GM12865 (cell line): ENCODE results near the gene CMC2.

Experiments
- DNase-seq: peaks from one replicate; pipeline ENCODE4 v3.0.0; 2010; ENCODE audit warnings: low read depth
- H3K4me3 ChIP-seq: 2 replicates; pipeline ENCODE4 v1.5.1; 2011; ENCODE audit warnings: mild to moderate bottlenecking, low read depth, low read length, control low read depth
- CTCF ChIP-seq: IDR thresholded peaks from 2 replicates; pipeline ENCODE4 v1.5.1; 2011; ENCODE audit warnings: low read length, control low read depth, low read depth, inconsistent platforms; ENCODE audit not compliant: insufficient read depth; ENCODE audit errors: missing control alignments

CMC2 gene

DNA sequence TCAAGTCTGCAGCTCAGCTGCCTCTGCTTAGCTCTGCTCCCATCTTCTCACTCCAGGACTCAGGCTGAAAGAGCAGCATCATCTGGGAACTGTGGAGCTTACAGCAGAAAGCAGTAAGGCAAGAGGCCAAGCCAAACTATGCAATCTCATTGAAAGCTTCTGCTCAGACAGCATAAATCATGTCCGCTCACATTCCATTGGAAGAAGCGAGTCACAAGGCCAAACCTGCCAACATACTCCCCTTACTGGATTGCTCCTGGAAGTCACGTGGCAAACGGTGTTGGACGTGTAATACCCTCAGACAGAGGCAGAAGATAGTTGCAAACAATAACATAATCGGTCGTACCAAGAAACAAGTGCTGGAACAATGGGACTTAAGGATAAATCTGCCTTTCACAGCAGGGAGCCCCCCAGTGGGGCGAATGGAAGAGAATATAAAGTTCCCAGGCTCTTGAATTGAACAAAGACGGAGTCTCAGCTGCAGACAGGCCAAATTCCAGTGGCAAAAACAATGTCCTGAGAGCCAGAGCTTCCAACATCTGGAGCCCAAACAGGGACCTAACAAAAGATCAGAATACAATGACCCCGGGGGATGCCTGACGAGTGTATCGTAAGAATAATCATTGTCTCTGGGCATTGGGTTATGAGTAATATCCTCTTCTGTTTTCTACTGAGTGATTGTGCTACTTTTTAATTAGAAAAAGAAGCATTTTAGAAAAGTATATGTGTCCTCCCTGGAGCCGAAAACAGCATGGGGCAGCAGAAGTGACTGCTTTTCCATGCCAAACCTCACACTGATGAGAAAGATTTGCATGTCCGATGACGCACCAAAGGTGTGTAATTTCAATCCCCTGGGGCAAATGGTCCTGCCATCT is 68.4 kb downstream of the CMC2 start:
- DNase-seq = no peak
- no peak overlapping the region for H3K4me3 ChIP-seq
- TF ChIP-seq CTCF = no peak

GRCh38 chr16:80936410-80936809 is 70.3 kb downstream of the CMC2 start:
- no peak for TF ChIP-seq CTCF
- no peak for DNase-seq
- no peak overlapping the region for H3K4me3 ChIP-seq

DNA sequence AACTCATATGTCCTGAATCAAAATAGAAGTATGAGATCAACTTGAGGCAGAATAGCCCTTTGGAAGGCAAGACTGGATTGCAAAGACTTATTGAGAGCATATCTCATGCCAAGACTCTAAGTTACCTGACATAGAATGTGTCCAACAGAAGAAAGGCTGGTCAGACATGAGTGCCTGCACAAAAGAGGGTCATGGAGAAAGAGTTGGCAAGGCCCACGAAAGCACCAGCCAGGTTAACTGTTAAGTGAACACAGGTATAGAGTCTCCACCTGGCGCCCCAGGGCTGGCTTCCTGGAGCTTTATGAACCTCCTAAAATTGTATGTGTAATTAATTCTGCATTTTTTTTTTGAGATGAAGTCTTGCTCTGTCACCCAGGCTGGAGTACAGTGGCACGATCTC is 71.0 kb downstream of the CMC2 start:
- DNase-seq = no peak
- no peak for TF ChIP-seq CTCF

DNA sequence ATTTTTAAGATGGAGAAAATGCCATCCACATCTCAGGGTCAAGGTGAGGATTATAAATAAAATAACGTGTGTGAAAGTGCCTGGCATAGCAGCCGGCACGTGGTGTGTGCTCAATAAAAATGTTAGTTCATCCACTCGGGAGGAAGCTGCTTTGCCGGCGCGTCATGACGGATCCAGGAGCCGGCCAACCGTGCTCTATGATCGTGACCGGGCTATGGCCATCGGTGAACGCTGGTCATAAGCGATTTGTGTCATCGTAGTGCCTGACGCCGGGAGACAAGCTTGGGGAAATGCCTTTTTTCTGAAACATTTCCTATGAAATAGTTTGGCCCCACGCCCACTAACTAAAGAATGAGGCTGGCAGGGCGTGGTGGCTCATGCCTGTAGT is 74.0 kb downstream of the CMC2 start:
- H3K4me3 ChIP-seq = no peak overlapping the region
- no peak for DNase-seq
- TF ChIP-seq CTCF = no peak

More for the DNA sequence above, 71.0 kb downstream of the CMC2 start:
- H3K4me3 ChIP-seq = no peak overlapping the region

DNA sequence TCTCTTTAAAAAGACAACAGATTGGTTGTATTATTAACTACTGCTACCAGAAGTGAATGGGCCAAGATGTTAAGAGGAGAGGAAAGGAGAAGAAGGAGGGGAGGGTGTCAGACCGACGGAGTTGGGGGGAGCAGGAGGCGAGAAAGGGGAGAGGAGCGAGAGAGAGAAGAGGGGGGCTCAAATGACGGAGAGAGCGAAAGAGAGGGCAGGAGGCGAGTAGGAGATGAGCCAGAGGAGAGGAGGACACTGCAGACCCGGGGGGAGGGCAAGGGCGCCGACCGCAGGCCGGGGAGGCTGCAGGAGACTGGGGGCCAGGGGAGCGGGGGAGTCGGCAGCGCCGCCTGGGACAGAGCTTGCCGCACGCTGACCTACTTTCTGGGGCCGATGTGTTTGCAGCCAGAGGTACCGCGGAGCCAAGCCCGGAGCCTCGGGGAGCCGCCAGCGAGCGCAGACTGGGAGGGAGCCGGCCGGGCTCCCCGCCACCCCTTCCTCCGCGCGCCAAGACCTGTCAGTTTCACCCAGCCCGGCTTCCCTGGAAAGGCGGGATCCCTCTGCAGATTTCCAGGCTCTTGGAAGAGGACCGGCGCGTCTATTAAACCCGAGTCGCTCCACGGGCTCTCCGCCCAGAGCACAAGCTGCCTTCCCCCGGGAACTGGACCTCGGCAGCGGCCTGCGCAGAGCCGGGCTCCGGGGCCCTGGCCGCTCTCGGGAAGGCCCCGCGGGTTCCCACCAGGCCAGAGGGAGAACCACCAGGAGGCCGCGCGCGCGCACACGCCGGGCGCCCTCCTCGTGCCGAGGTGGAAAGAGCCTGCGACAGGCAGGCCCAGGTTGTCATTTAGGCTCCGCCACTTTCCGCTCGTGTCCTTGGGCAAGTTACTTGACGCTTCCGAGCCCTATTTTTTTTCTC is 74.6 kb downstream of the CMC2 start:
- peak; percentile 9 for DNase-seq
- H3K4me3 ChIP-seq = no peak overlapping the region
- TF ChIP-seq CTCF = no peak

GRCh38 chr16:80924372-80924978 is 82.2 kb downstream of the CMC2 start:
- peak; percentile 22 for DNase-seq
- peak; percentile 6 for TF ChIP-seq CTCF
- no peak overlapping the region for H3K4me3 ChIP-seq
